IMR-90 (cell line): ENCODE measurements around the gene MEST.
"Not testable (repeated sequence)": the region's sequence is repeated elsewhere in the genome, so short reads cannot be mapped to it uniquely, and the experiment has no call there.

Experiments
- POLR2A ChIP-seq: IDR thresholded peaks from 2 replicates; pipeline ENCODE4 v1.6.1; 2012; ENCODE audit warnings: mild to moderate bottlenecking, low read depth, low read length
- TF ChIP-seq, protein P1 (sequence below): conservative IDR thresholded peaks from 2 replicates; pipeline ENCODE4 v1.5.1; 2012; ENCODE audit warnings: mild to moderate bottlenecking, low read depth, low read length, improper control_type of control experiment

DNA sequence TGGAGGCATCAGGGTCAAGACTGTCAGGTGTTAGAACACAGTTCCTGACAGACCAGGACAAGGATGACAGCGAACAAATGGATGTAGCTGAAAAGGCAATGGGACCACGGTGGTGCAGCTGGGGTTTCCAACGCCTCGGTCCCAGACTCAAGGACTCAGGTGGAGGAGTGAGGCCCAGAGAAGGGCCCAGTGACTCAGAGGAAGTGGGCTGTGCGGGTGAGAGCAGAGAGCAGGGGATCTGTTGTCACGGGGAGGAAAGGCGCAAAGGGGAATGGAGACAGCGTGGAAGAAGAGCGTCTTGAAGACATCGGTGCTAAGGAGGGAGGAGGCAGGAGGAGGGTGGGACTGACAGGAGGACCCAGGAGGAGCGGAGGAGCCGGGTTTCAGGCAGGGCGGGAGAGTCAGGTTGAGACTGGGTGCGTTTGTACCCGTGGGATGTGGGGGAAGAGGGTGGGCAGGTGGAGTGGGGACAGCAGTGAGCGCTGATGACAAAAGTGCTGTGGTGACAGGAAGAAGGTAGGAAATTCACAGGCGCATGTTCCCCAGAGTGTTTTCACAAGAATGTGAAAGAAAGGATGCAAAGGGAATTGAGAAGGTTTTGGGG, 36.0 kb downstream of the MEST start:
- TF ChIP-seq, protein P1, sequence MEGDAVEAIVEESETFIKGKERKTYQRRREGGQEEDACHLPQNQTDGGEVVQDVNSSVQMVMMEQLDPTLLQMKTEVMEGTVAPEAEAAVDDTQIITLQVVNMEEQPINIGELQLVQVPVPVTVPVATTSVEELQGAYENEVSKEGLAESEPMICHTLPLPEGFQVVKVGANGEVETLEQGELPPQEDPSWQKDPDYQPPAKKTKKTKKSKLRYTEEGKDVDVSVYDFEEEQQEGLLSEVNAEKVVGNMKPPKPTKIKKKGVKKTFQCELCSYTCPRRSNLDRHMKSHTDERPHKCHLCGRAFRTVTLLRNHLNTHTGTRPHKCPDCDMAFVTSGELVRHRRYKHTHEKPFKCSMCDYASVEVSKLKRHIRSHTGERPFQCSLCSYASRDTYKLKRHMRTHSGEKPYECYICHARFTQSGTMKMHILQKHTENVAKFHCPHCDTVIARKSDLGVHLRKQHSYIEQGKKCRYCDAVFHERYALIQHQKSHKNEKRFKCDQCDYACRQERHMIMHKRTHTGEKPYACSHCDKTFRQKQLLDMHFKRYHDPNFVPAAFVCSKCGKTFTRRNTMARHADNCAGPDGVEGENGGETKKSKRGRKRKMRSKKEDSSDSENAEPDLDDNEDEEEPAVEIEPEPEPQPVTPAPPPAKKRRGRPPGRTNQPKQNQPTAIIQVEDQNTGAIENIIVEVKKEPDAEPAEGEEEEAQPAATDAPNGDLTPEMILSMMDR = not testable (repeated sequence)
- not testable (repeated sequence) for TF ChIP-seq POLR2A
